Liver (tissue), 9 donors: ENCODE measurements around the gene CCNK. TPM values are rescaled to one million over a fixed set of nuclear protein-coding genes. Genes with fewer than 3 reads are reported as not detected.

Experiments used
- DNase-seq: peaks from one replicate; pipeline ENCODE4 v3.0.0-alpha.2; 2017; ENCODE audit warnings: low spot score
- H3K27ac ChIP-seq, 2 donors: one replicate each; pipeline ENCODE4 v1.7.0; 2013; ENCODE audit warnings: inconsistent platforms in 2 of 2, low read length in 2 of 2, control low read depth in 1 of 2, low read depth in 1 of 2, mild to moderate bottlenecking in 1 of 2
- H3K27me3 ChIP-seq, 4 donors: one replicate each; pipeline versions ENCODE4 v1.6.1 to v1.7.0; 2013; ENCODE audit warnings: low read length in 3 of 4, inconsistent platforms in 1 of 4, mild to moderate bottlenecking in 1 of 4, moderate library complexity in 1 of 4; ENCODE audit not compliant: control insufficient read depth in 4 of 4, insufficient read depth in 4 of 4
- H3K36me3 ChIP-seq, 4 donors: one replicate each; pipeline versions ENCODE4 v1.6.1 to v1.7.0; 2013; ENCODE audit warnings: low read length in 3 of 4, mild to moderate bottlenecking in 3 of 4, low read depth in 1 of 4, moderate library complexity in 1 of 4; ENCODE audit not compliant: control insufficient read depth in 4 of 4, insufficient read depth in 3 of 4
- H3K4me1 ChIP-seq, 4 donors: one replicate each; pipeline versions ENCODE4 v1.6.1 to v1.7.0; 2013; ENCODE audit warnings: low read length in 3 of 4, mild to moderate bottlenecking in 3 of 4, moderate library complexity in 1 of 4; ENCODE audit not compliant: control insufficient read depth in 4 of 4, insufficient read depth in 4 of 4
- H3K4me3 ChIP-seq, 3 donors: one replicate each; pipeline versions ENCODE4 v1.6.1 to v1.7.0; 2013; ENCODE audit warnings: low read length in 3 of 3, control low read depth in 1 of 3, low read depth in 1 of 3, mild to moderate bottlenecking in 1 of 3
- H3K9ac ChIP-seq, 2 donors: one replicate each; pipeline ENCODE4 v1.7.0; 2013; ENCODE audit warnings: low read length in 2 of 2, mild to moderate bottlenecking in 2 of 2, moderate library complexity in 2 of 2, control low read depth in 1 of 2, low read depth in 1 of 2
- H3K9me3 ChIP-seq, 4 donors: one replicate each; pipeline versions ENCODE4 v1.6.1 to v1.7.0; 2013; ENCODE audit warnings: low read length in 3 of 4; ENCODE audit not compliant: control insufficient read depth in 4 of 4
- CTCF ChIP-seq: fragments of 150-350 bp; IDR thresholded peaks from 2 replicates; pipeline ENCODE4 v1.5.1; 2017; ENCODE audit warnings: improper control_type of control experiment, low read depth, low read length; ENCODE audit not compliant: missing input control
- EGR1 ChIP-seq, 2 donors: IDR thresholded peaks; 2 replicates each; pipeline ENCODE4 v1.6.1; 2016 to 2018; ENCODE audit warnings: antibody characterized with exemption in 2 of 2, low read depth in 2 of 2
- FOXA2 ChIP-seq: IDR thresholded peaks from 2 replicates; pipeline ENCODE4 v1.6.1; 2016; ENCODE audit warnings: antibody characterized with exemption
- GABPA ChIP-seq, 2 donors: IDR thresholded peaks in 1 of 2; conservative IDR thresholded peaks in 1 of 2; 2 replicates each; pipeline ENCODE4 v1.6.1; 2016; ENCODE audit warnings: antibody characterized with exemption in 2 of 2, mild to moderate bottlenecking in 1 of 2, moderate library complexity in 1 of 2
- HNF4A ChIP-seq, 2 donors: conservative IDR thresholded peaks; 2 replicates each; pipeline ENCODE4 v1.6.1; 2016; ENCODE audit warnings: antibody characterized with exemption in 2 of 2, mild to moderate bottlenecking in 2 of 2
- JUND ChIP-seq, 2 donors: IDR thresholded peaks; 2 replicates each; pipeline ENCODE4 v1.6.1; 2016; ENCODE audit warnings: antibody characterized with exemption in 2 of 2
- MAX ChIP-seq: IDR thresholded peaks from 2 replicates; pipeline ENCODE4 v1.6.1; 2016; ENCODE audit warnings: antibody characterized with exemption
- NR2F2 ChIP-seq: IDR thresholded peaks from 2 replicates; pipeline ENCODE4 v1.6.1; 2016; ENCODE audit warnings: antibody characterized with exemption
- RAD21 ChIP-seq, 2 donors: IDR thresholded peaks; 2 replicates each; pipeline ENCODE4 v1.6.1; 2016; ENCODE audit warnings: antibody characterized with exemption in 2 of 2, mild to moderate bottlenecking in 2 of 2
- REST ChIP-seq: IDR thresholded peaks from 2 replicates; pipeline ENCODE4 v1.6.1; 2016; ENCODE audit warnings: antibody characterized with exemption, mild to moderate bottlenecking
- RXRA ChIP-seq, 2 donors: IDR thresholded peaks; 2 replicates each; pipeline ENCODE4 v1.6.1; 2017 to 2018; ENCODE audit warnings: antibody characterized with exemption in 2 of 2, mild to moderate bottlenecking in 1 of 2
- TAF1 ChIP-seq: conservative IDR thresholded peaks from 2 replicates; pipeline ENCODE4 v1.6.1; 2016; ENCODE audit warnings: antibody characterized with exemption, mild to moderate bottlenecking
- YY1 ChIP-seq: IDR thresholded peaks from 2 replicates; pipeline ENCODE4 v1.6.1; 2016; ENCODE audit warnings: antibody characterized with exemption, mild to moderate bottlenecking
- ZBTB33 ChIP-seq: IDR thresholded peaks from 2 replicates; pipeline ENCODE4 v1.6.1; 2016; ENCODE audit warnings: antibody characterized with exemption
- WGBS: extraction: QIAGEN DNeasy Blood & Tissue Kit; methylation state at CpG from one replicate; pipeline ENCODE4 v1.1.7; 2013; 5-methylcytosine and 5-hydroxymethylcytosine counted together
- polyA plus RNA-seq, 2 donors: library from polyadenylated mRNA; stranded (reverse) in 1 of 2; unstranded in 1 of 2; fragments of 200-250 nt in 1 of 2; fragments of >200 nt in 1 of 2; fragmentation: Nextera tagmentation in 1 of 2; extraction: Ambion mirVana in 1 of 2; gene quantifications; one replicate each; pipeline versions ENCODE4 v1.2.1 to v1.2.3, GENCODE V29; 2013 to 2015
- total RNA-seq, 2 donors: library from RNA; depleted of rRNA; stranded (reverse); fragments of >200 nt; gene quantifications; one replicate each; pipeline ENCODE4 v1.2.3, GENCODE V29; 2014
- donor health status: healthy.
- donor health status: healthy.
- donor health status: healthy.
- donor health status: healthy.
- donor health status: healthy.

The CCNK gene
- total and polyA plus RNA-seq, 4 donors: 7.7 to 33.4 (median 13.2) TPM

- peaks cover 4 to 23% (median 16%) of the 10 kb centered on the region in 4 donors for H3K36me3 ChIP-seq
- H3K4me1 ChIP-seq: peaks cover 2 to 10% (median 3%) of the 10 kb centered on the region in 4 donors
- 76% methylated on average over 3 of the region's 3 CpGs for WGBS
- no peak overlapping the region for H3K27ac ChIP-seq
- no peak for DNase-seq
- TF ChIP-seq TAF1: no peak
- no peak for TF ChIP-seq MAX
- no peak for TF ChIP-seq FOXA2
- no peak for TF ChIP-seq REST
- no peak for TF ChIP-seq CTCF
- no peak for TF ChIP-seq HNF4A (conservative IDR thresholded peaks at IDR 0.05)
- no peak for TF ChIP-seq RXRA (IDR thresholded peaks at IDR 0.05)
- TF ChIP-seq GABPA (IDR thresholded peaks at IDR 0.05 in 1 of 2, conservative IDR thresholded peaks at IDR 0.05 in 1 of 2): no peak
- TF ChIP-seq RAD21 (IDR thresholded peaks at IDR 0.05): no peak
- no peak for TF ChIP-seq EGR1 (IDR thresholded peaks at IDR 0.05; ENCODE audit: low read depth in 2 of 2)
- TF ChIP-seq JUND (IDR thresholded peaks at IDR 0.05): no peak
- H3K4me3 ChIP-seq: no peak overlapping the region
- no peaks in the 10 kb centered on the region for H3K9me3 ChIP-seq
- H3K27me3 ChIP-seq: no peaks in the 10 kb centered on the region
- no peak overlapping the region for H3K9ac ChIP-seq
These were observed 14.5 kb upstream of the CCNK start for GRCh38 chr14:99466758-99467157.

GRCh38 chr14:99467336-99468078, 13.7 kb upstream of the CCNK start:
- H3K36me3 ChIP-seq: peaks cover 4 to 20% (median 13%) of the 10 kb centered on the region in 4 donors
- H3K27ac ChIP-seq: no peak overlapping the region
- no peaks in the 10 kb centered on the region for H3K9me3 ChIP-seq
- no peak for DNase-seq
- H3K9ac ChIP-seq: no peak overlapping the region
- 82% methylated on average over 9 of the region's 9 CpGs for WGBS
- H3K27me3 ChIP-seq: no peaks in the 10 kb centered on the region
- TF ChIP-seq HNF4A (conservative IDR thresholded peaks at IDR 0.05) (no peak), YY1 (no peak), NR2F2 (no peak), ZBTB33 (no peak), MAX (no peak), CTCF (no peak)
- H3K4me1 ChIP-seq: peaks cover 0 to 5% (median 1%) of the 10 kb centered on the region in 4 donors
- no peak overlapping the region for H3K4me3 ChIP-seq
